HG03196 (cell line): Measurements from ENCODE around the gene TEX19.
"Not testable (repeated sequence)": the region's sequence is repeated elsewhere in the genome, so short reads cannot be mapped to it uniquely, and the experiment has no call there.

ENCODE experiments used
- ATAC-seq: cut with Tn5 transposase; IDR thresholded peaks from one replicate; pipeline ENCODE4 v1.9.1; 2021; ENCODE audit not compliant: unreplicated experiment

TEX19 gene

GRCh38 chr17:82374626-82375331 is 15.7 kb downstream of the TEX19 start:
- ATAC-seq = no peak

GRCh38 chr17:82375359-82376041 is 16.5 kb downstream of the TEX19 start:
- no peak for ATAC-seq

DNA sequence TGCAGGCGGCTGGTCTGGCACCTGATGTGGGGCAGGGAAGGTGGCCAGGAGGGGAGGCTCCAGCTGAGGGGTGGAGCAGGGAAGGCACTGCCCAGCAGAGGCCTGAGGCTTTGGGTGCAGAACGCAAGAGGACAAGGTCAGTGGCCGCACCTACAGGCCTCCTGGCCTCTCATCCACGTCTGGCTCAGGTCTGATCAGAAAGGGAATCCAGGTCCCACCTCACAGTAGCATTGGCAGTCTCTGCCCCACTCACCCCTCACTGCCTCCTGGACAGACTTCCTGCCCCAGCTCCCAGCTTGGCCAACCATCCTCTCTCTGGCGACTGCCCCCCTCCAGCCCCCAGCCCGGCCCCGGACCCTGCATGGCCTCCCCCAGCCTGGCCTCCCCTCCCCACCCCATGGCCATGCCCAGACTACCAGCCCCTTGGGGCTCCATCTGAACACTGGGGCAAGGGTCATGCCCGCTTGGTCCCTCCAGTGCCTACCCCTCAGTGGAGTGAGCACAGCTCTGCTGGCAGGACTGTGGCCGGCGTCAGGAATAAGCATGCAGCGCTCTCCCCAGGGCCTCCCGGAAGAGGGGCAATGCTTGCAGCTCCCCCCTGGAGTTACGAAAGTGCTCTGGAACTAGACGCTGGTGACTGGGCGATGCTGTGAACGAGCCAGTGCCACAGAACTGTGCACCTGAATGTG is 17.1 kb downstream of the TEX19 start:
- ATAC-seq = no peak

- ATAC-seq = not testable (repeated sequence)
Measured at GRCh38 chr17:82377294-82377693, 18.2 kb downstream of the TEX19 start.

DNA sequence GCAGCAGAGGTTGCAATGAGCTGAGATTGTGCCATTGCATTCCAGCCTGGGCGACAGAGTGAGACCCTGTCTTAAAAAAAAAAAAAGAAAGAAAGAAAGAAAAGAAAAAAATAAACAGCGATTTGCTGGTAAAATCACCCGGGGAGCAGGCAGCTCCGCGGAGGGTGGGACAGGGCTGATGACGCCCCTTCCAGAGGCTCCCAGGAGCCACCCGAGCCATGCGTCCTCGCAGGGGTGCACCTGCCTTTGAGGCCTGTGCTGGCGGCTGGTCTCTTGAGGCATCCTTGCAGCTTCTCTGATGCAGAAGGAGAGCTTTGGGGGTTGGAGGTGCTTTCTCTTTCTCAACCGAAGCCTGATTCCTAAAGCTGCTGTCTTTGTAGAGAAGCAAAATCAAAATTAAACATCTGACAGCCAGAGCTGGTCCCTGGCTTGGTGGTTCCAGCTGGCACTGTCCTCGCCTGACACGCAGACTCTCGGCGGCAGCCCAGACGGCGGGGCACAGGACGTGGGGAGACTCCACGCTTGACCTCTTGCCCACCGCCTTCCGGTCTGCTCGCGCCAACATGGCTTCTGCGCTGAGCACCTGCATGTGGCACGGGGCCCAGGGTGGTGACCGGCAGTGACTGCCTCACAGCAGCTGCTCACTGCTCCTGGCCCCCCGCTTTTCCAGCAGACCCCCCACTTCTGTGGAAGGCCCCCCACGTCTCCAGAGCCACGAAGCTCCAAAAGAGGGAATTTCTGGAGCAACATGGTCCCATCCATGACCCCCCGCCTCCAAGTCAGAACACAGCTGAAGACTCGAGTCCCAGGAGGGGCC is 19.1 kb downstream of the TEX19 start:
- no peak for ATAC-seq

DNA sequence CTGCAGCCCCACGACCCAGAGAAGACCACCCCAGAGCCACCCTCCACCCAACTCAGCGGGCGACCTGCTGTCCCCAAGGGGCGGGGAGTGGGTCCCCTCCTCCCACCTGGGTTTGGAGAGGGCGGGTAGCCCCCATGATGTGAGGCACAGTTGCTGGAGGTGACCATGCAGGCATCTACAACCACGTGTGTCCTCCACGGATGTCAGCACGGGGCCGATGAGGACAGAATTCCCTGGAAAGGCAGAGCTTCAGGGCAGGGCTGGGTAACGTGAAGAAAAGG is 19.6 kb downstream of the TEX19 start:
- ATAC-seq = no peak

DNA sequence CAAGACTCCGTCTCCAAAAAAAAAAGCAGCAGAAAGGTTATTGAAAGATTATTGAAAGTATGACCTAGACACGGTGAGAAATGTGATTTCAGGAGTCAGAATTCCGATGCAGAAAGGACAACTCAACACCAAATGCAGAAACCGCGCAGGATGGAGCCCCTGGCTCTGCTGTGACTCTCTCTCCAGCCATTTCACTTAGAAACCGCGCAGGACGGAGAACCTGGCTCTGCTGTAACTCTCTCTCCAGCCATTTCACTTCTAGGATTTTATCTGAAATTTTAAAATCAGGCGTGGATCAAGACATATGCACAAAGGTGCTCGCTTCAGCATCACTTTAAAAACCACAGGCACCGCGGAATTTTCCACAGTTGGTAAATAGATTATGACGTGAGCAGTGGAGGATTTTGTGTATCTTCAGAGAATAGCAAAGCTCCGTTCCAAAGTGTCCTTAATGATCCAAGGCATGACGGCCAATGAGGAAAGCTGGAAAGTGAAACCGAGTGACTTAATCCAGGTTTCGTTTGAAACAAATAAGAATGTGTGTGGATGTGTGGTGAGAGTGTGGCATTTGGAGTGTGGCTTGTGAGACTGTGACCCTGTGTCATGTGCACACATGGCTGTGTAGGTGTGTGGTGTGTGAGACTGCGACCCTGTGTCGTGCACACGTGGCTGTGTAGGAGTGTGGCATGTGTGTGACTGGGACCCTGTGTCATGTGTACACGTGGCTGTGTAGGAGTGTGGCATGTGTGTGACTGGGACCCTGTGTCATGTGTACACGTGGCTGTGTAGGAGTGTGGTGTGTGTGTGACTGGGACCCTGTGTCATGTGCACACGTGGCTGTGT is 22.0 kb downstream of the TEX19 start:
- no peak for ATAC-seq

DNA sequence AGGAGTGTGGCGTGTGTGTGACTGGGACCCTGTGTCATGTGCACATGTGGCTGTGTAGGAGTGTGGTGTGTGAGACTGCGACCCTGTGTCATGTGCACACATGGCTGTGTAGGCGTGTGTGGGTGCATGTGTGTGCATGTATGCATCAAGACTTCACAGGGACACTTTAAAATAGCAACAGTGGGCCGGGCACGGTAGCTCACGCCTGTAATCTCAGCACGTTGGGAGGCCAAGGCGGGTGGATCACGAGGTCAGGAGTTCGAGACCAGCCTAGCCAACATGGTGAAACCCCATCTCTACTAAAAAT is 22.6 kb downstream of the TEX19 start:
- ATAC-seq = not testable (repeated sequence)

DNA sequence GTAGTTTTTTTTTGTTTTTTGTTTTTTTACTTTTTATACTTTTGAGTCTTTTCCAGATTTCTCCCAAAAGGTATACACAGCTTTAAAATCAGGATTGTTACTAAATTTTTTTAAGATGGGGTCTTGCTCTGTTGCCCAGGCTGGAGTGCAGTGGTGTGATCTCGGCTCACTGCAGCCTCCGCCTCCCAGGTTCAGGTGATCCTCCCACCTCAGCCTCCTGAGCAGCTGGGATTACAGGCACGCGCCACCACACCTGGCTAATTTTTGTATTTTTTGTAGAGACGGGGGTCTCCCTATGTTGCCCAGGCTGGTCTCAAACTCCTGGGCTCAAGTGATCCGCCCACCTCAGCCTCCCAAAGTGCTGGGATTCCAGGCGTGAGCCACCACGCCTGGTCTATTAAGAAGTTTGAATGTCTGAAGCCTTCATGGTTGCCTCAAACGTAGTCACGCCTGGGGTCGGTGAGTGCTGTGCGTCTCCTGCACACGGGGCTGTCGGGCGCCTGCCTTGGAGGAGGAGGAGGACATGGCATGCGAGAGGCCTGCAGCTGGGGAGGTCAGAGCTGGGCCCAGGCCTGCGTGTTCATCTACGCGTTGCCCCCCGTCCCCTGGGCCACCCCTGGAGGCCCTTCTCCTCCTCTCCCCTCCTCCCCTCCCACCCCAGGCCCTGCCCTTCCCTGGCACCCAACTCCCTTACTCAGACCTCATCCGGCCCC is 23.3 kb downstream of the TEX19 start:
- ATAC-seq = not testable (repeated sequence)

- ATAC-seq = no peak
Measured at GRCh38 chr17:82382933-82383255, 23.8 kb downstream of the TEX19 start.

- no peak for ATAC-seq
Measured at GRCh38 chr17:82383411-82383810, 24.4 kb downstream of the TEX19 start.

DNA sequence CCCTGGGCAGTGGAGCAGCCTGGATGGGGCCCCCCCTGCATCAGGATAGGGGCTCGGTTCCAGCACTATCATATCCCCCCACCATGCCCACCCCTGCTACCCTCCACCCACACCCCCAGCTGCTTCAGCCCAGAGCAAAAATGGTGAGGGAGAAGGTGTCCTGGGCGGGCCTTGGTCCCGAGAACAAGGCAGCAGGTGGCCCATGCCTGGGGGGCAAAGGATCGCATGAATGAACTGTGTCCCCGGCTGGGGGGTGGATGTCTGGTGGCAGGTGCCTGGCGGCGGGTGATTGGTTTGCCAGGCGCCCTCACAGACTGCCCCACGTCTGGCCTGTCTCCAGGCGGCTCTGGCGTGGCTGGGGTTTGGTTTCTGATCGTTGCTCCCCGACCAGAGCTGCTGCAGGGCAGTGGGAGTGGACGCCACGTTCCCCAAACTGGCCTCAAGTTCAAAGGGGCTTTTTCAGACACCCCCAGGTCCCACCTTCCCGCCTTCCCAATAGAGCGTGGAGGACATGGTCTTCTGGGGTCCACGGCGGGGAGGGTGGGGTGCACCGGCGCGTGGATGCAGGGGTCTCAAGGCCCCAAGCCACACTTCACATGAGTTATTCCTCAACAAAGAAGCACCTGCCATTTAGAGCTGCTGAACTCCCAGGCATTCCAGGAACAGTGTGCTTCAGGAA is 25.1 kb downstream of the TEX19 start:
- ATAC-seq = no peak

- no peak for ATAC-seq
Measured at GRCh38 chr17:82384730-82385481, 25.9 kb downstream of the TEX19 start.

DNA sequence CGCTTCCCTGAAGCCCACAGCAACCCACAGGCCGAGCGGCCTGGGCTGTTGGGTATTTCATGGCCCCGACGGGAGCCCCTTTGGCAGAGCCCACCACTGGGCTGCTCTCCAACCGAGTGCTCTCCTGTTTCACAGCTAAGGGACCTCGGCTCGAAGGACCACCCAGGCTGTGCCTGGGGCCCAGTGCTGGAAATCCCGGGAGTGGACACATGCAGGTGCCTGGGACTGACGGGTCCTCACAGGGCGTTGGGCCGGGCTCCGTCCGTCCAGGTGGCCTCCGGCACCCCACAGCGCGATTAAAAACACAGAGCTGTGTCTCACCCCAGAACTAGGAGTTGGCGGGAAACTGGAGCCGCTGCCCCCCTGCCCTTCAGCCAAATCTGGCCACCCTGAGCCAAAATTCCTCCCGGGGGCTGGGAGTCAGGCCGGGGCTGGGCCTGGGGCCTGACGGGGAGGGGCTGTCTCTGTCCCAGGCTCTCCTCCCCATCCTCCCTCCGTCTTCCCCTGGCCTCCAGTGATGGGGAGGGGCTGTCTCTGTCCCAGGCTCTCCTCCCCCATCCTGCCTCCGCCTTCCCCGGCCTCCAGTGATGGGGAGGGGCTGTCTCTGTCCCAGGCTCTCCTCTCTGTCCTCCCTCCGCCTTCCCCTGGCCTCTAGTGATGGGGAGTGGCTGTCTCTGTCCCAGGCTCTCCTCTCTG is 26.7 kb downstream of the TEX19 start:
- no peak for ATAC-seq

DNA sequence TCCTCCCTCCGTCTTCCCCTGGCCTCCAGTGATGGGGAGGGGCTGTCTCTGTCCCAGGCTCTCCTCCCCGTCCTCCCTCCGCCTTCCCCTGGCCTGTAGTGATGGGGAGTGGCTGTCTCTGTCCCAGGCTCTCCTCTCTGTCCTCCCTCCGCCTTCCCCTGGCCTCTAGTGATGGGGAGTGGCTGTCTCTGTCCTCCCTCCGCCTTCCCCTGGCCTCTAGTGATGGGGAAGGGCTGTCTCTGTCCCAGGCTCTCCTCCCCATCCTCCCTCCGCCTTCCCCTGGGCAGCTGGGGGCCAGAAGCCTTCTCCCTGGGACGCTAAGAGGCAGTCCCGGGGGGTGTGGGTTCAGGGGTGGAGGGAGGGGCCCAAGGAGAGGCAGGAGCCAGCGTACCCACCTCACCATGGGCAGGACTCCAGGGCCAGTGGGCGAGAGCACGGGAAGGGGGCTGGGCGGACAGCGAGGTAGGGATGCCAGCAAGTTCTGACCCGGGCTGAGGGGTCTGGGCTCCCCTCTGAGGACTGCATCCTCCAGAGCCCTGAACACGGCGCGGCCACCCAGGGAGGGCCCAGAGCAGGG is 27.3 kb downstream of the TEX19 start:
- ATAC-seq = no peak

GRCh38 chr17:82386881-82387704 is 28.0 kb downstream of the TEX19 start:
- ATAC-seq = no peak

DNA sequence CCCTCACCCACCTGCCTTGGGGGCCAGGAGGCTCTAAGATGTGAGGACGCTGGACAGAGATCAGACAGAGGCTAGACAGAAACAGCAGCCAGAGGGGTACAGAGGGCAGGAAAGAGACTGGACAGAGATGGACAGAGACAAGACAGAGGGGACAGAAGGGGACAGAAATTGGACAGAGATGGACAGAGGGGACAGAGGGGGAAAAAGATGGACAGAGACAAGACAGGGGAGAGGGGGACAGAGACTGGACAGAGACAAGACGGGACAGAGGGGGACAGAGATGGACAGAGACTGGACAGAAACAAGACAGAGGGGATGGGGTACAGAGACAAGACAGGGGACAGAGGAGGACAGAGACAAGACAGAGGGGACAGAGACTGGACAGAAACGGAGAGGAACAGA is 28.7 kb downstream of the TEX19 start:
- ATAC-seq = no peak
